Suppressor macrophage treated with lipopolysaccharide for 1 hour (primary cell): ENCODE results near the gene ADGRA1.
"Not testable (repeated sequence)": the region's sequence is repeated elsewhere in the genome, so short reads cannot be mapped to it uniquely, and the experiment has no call there.

Experiments used
- DNase-seq, 3 donors: peaks; one replicate each; pipeline ENCODE4 v3.0.0-alpha.2; 2020 to 2022

Gene ADGRA1, protein sequence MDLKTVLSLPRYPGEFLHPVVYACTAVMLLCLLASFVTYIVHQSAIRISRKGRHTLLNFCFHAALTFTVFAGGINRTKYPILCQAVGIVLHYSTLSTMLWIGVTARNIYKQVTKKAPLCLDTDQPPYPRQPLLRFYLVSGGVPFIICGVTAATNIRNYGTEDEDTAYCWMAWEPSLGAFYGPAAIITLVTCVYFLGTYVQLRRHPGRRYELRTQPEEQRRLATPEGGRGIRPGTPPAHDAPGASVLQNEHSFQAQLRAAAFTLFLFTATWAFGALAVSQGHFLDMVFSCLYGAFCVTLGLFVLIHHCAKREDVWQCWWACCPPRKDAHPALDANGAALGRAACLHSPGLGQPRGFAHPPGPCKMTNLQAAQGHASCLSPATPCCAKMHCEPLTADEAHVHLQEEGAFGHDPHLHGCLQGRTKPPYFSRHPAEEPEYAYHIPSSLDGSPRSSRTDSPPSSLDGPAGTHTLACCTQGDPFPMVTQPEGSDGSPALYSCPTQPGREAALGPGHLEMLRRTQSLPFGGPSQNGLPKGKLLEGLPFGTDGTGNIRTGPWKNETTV

DNA sequence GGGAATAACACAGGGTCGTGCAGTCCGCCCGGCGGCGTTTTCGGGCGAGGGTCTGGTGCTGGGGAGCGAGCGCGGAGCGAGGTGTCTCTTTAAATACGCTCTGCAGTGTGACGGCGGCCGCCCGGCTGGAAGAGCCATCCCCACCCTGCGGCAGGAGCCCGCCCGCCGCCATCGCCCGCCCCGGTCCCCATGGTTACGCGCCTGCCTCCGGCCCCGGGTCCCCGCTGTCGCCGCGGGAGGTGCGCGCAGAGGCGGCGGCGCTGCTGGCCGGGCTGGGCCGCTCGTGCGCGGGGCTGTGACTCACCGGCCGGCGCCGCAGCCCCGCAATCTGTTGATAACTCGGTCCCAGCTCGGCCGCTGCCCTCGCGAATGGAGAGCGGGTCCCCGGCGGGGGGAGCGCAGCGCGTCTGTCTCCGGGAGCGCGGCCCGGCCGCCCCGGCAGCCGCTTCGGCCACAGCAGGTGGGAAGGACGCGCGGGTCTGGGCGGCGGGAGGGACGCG lies at the start of gene ADGRA1:
ADGRA1 (plus strand) TSS at position 246 of the 500 bp plus-strand sequence. CDS start 986 bp downstream, outside the sequence.
- DNase-seq: peak in 1 of 3 donors; percentile 21

DNA sequence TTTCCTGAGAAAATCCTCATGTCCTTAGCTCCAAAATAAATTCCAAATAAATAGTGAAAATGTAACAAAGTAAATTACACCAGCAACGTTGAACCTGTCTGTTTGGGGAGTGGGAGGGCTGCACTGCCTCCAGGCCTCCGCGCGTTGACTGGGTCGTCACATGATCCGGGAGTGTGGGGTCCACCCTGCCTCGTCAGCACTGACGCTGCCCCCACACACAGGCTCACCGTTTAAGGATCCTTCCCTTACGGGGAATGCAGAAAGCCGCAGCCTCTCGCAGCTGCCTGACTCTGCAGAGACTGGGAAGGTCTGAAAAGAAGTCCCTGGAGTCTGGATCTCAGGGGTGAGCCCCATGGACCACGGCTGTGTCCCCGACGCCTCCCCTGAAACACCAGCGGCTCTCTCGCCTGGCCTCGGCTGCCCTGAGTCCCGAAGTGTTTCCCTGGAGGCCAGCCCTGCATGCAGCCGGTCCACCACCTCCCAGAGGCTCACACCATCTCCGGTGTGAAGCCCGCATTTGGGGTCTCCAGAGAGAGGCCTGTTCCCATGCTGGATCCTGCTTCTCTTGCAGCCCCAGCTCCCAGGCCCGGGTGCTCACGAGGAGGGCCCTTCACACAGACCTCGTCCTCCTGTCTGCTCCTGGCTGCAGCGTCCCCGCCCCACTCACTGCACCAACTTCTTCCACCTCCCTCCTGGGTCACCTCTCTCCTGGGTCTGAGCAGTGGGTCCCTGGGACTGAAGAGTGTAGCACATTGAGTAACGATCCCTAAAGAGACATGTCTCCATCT lies 49.5 kb upstream of the ADGRA1 start:
- DNase-seq: no peak

DNA sequence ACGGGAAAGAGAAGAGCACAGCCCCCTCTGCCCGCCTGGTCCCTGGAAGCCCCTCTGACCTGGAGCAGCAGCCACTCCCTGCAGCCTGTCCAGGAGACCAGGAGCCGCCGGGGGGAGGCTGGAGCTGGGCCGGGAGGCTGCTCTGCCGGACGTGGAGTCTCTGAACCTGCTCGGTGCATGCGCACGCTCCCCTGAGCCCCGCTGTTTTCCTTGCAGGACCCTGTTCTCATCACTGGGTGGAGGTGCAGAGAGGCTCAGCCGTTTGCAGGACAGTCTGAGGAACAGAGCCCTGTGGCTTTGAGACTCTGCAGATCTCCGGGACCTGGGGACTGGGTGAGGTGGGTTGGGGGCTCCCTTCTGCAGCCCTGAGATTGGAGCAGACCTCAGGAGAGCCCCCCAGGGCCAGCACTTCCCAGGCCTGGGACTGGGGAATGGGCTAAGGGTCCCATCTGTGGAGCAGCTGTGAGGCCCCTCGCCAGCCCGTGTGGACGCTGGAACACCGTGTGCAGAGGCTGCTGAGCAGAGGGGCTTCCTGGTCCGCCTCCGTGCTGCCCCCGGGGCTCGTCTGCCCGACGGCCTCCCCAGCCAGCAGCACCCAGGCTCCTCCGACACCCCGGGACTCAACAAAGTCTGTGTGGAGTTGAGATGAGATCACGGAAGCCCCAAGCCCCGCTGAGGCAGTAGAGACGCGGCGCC lies 48.5 kb upstream of the ADGRA1 start:
- no peak for DNase-seq

DNA sequence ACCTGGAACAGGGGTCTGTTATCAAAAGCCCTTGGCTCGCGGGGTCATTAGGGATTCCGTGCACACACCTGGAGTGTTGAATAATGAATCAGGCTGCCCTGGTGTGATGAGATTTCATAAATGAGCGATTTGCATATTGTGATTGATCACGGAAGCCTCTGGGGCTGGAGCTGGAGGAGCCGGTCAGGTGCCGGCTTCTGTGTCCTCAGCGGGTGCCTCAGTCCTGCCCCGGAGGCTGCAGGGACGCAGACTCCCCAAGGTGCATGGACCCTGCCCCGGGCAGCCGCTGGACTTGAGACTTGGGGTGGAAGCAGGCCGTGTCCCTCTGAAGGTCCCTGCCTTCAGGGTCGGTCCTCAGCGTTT lies 47.9 kb upstream of the ADGRA1 start:
- no peak for DNase-seq

DNA sequence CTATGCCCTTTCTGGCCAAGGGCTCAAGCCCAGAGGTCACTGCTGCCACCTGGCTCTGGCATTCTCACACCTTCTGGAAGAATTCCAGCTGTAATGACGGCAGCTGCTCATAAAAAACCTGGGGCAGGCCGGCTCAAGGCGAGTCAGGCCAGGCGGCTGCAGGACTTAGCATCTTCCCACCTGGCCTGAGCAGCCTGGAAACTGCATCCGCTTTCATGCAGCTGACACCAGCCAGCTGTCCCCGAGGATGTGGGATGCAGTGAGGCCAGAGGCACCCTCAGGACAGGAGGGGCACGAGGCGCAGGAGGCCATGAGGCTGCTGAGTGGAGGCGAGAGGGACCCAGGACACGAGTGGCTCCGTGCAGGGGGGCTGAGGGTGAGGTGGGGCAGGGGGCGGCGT lies 47.5 kb upstream of the ADGRA1 start:
- no peak for DNase-seq

DNA sequence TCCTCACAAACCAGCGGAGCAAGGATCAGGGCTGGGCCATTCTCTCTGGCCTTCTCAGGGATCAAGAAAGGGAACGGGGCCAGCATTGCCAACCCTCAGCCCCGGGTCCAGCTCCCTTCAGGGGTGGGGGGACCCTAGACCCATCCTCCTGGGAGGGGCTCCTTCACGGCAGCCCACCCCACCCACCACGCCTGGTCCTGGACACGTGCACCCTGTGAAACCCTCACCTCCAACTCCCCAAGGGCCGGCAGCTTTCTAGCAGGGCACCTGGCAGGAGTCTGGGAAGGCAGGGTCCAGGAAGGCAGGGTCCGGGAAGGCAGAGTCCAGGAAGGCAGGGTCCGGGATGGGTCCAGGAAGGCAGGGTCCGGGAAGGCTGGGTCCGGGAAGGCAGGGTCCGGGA lies 46.6 kb upstream of the ADGRA1 start:
- DNase-seq: no peak

DNA sequence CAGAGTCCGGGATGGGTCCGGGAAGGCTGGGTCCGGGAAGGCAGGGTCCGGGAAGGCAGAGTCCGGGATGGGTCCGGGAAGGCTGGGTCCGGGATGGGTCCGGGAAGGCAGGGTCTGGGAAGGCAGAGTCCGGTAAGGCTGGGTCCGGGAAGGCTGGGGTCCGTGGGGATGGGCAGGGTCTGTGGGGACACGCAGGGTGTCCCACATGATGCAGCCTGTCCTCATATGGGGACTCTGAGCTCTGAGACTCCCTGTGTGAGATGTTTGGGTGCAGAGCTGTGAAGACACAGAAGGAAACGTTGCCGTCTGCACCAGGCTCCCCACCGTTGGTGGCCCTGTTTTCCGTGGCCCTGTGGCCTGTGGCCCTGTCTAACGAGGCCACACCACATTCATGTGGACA lies 45.7 kb upstream of the ADGRA1 start:
- no peak for DNase-seq

DNA sequence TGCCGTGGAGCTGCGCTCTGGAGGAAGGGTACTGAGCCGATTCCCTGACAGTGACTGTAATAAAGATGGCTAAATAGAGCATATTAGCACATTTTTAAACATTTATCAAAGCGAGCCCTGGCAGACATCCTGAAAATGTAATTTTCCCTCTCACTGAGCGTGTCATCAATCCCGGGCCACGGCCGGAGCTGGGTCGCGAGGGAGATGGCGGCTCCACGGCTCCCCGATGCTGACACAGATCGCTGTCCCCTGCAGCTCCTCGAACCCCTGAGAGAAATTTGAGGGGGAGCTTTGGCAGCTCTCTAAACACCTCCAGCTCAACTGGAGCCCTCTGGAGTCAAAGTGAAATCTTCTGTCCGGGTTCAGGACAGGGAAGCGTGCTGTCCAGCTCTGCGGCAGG lies 44.9 kb upstream of the ADGRA1 start:
- no peak for DNase-seq

DNA sequence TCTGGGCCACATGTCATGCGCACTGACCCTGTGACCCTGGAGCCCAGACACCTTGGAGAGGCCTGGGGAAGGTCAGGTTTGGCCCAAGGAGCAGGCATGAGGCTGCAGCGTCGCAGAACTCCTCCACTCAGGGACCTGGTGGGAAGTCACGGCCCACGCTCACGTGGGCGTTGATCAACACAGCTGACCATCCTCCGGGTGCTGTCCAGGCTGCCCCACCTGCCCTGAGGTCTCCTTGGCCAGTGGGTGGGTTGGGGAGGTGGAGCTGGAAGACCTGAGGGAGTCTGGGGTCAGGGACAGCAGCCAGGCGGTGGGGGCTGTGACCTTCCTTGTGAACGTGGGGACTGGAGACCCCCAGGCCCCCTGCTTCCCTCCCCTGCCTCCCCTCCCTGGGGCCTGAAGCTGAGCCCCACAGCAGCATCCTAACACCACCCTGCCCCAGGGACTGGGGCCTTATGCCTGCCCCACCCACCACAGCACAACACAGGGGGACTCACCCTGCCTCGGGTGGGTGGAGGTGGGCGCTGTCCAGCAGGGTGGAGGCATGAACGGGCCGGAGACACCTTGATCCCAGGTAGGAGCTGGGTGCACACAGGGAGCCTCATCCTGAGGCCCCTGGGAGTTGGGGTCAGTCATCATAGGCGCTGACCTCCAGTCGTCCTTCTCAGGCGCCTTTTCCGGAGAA lies 44.0 kb upstream of the ADGRA1 start:
- no peak for DNase-seq

DNA sequence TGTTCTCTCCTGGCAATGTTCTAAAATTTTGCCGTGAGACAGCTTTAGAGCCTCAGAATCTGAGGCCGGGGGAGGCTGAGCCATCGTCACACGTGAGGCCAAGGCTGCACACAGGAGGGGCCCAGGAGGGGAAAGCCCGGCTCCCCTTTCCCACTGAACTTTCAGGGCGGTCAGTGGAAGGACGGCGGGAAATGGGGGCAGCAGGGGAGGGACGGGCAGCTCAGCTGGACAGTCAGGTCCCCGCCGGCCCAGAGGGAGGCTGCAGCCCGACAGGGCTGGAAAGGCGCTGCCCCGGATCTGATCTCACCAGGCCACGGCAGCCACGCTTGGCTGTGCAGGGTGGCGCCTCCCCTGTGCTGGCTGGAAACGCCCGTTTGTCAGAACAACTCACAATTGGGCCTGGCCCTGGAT lies 43.3 kb upstream of the ADGRA1 start:
- no peak for DNase-seq

DNA sequence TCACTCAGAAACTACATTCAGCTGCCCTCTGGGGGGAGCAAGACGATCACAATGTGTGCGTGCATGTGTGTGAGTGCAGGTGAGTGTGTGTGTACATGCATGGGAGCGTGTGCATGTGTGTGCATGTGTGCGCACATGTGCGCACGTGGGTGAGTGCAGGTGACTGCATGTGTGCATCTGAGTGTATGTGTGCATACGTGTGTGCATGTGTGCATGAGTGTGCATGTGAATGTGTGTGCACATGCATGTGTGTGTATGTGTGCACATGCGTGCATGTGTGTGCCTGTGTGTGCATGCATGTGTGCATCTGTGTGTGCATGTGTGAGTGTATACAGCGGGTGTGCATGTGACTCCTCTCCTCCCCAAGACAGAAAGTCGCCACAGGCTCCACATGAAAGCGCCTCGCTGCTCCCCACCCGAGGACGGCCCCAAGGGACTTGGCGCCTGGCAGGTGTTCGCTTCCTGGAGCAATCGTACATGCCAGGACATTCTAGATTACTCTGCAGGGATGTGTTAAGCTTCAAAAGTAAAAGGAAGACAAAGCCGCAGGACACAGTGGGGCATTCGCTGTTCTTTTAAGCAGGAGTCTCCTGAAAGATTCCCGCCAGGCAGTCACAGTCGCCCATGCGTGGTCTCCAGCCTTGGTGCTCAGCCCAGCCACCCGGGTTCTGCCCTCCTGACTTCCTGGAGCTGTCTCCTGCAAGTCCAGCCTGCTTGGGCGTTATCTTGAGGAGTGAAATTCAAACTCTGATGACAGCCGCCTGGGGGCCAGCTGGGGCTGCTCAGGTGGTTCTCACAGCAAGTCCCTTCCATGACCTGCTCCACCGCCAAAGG lies 42.0 kb upstream of the ADGRA1 start:
- no peak for DNase-seq

DNA sequence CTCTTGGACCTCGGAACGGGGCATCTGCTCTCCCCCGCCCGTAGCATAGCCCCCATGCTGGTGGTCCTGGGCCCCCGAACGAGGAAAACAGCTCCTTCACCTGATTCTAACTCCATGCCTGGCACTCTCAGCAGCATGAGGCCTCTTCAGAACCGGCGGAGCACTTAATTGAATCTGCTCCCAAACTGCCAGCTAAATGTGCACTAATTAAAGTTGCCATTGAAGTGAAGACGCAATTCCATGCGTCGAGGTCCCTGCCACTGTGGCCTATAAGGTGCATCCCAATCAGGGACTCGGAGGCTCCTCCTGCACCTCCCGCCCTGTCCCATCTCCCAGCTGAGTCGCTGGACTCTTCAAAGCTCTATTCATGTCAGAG lies 41.3 kb upstream of the ADGRA1 start:
- DNase-seq: no peak

DNA sequence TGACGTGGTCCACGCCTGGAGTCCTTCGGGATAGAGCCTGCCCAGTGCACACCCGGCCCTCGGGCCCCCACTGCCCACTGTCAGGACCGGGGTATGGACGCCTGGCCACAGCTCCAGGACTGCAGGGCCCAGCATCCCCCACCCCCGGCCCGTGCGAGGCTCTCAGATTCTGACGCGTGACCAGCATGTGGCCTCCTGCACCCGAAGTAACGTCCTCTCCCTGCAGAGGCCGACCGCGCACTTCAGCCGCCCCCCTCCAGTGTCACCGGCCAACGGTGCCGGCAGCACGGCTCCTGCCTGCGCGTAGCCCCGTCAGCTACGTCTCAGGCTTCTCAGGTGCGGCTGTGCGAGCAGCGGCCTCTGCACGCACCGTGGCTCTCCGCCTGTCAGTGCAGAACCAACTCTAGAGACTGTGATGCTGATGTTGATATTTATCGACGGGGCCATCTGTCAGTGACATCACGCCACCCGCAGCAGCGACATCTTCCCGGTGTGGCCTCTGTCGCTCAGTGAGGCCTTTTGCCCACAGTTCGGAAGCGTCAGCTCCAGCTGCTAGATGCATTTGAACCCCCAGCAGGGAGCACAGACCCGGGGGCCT lies 40.1 kb upstream of the ADGRA1 start:
- no peak for DNase-seq

DNA sequence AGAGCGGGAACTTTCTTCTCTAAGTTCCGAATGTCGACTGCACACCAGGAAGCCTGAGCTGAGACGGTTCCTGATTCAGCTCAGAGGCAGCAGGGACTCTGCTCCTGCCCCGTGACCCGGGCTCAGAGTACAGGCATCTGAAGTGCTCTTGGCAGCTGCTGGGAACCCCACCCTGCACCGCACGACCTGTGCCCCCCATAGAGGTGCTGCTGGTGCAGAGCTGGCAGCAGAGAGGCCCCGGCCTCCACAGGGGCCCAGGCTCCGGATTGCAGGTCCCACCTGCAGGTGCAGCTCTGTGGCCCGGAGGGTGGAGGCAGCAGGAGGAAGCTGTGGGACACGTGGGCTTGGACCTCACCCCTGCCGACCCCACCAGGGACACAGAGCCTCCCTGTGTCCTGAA lies 39.5 kb upstream of the ADGRA1 start:
- DNase-seq: no peak

DNA sequence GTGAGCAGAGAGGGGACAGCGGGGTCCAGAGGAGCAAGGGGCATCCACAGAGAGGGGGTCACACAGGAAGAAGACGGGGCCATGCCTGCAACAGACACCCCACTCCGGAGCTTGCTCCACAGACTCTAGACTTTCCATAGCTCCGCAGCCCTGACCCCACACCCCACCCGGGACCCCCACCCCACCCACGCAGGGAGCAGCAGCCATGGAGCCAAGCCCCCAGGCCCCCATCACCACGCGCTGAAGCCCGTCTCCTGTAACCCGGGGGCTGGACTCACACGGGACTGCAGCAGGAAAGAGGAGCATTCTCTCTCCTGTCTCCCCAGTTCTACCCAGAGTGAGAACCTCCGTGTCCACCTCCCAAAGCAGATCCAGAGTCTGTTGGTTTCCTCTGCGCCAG lies 38.8 kb upstream of the ADGRA1 start:
- DNase-seq: no peak

DNA sequence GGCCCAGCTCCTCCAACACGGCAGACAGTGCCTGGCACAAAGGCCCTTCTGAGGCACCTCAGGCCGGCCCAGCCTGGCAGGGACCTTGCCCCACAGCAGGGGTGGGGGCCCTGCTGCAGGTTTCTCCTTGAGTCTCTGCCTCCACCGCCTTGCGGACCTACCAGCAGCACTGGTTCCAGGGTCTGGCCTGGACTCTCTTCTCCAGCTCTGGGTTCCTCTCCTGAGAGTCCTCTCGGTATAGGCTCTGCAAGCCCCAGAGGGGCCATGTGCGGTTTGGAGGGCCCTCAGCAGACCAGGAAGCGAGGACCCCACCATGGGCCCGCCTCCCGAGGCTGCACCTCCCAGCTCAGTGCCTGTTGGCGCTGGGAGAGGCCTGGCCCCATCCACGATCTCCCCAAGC lies 38.1 kb upstream of the ADGRA1 start:
- no peak for DNase-seq

DNA sequence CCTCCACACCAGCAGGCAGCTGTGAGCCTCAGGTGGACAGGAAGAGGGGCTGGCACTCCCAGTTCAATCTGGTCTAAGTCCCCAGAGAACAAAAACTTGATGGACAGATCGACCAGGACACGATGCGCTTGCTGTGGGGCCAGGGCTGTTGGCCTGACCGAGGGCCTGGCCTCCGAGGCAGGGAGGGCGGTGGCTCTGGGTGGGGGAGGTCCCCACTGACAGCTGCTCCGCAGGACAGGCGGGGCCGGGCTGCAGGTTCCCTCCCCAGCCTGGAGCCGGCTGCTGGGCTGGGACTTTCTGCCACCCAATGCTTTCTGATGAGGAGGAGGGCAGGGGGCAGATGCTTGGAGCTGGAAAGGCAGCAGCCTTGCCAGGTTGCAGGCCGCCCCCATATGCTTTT lies 37.4 kb upstream of the ADGRA1 start:
- no peak for DNase-seq

DNA sequence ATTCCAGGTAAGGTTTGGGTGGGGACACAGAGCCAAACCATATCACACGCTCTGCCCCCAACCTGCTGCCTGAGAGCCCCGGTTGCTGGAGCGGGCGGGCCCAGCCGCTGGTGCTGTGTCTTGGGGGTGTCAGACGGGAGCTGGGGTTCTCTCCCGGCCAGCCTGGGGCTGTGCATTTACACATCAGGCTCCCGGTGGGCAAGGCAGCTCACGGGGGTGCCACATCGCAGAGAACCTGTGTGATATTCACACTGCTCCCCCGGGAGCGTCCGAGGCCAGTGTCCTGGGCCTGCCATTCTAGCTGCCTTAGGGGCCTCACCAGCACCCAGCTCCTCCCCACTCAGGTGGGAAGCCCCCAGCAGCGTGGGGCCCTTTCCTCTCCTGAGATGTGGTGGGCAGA lies 35.6 kb upstream of the ADGRA1 start:
- DNase-seq: no peak

DNA sequence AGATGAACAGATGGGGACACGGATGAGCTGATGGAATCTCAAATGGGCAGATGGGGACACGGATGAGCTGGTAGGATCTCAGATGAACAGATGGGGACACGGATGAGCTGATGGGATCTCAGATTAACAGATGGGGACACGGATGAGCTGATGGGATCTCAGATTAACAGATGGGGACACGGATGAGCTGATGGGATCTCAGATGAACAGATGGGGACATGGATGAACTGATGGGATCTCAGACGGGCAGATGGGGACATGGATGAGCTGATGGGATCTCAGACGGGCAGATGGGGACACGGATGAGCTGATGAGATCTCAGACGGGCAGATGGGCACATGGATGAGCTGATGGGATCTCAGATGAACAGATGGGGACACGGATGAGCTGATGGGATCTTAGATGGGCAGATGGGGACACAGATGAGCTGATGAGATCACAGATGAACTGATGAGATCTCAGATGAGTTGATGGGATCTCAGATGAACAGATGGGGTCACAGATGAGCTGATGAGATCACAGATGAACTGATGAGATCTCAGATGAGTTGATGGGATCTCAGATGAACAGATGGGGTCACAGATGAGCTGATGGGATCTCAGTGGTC lies 34.1 kb upstream of the ADGRA1 start:
- DNase-seq: not testable (repeated sequence)

DNA sequence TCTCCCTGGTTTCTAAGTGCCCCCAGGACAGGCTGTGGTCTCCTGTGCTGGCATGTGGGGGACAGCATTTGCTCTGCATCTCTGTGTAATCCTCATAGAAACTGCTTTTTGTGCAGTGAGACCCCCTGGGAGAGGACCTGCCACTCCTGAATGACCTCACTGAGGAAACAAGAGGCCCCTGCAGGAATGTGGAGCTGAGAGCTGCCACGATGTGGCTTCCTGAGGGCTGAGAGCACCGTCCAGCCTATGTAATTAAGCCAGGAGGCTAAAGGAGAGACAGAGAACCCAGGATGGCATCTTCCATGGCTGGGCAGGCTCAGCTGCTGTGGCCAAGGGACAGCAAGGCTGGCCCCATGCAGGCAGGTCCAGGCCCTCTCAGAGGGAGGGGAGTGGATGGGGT lies 32.3 kb upstream of the ADGRA1 start:
- no peak for DNase-seq

DNA sequence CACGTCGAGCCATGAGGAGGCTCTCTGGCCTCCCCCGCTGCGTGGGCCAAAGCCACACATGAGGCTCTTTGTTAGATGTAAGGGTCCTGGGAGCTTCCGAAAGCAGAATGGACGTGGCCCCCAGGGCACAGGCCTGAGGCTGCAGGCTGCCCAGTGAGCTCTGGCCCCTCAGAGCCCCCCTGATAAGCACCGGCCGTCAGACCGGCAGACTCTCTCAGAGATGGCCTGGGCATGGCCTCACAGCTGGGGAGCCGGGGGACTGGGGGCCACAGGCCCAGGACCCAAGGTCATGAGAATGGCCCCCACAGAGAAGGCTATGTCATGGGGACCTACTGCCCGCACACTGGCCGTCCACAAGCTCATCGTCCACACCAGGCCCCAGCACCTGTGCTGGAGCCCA lies 31.7 kb upstream of the ADGRA1 start:
- DNase-seq: no peak
